ENCODE results near the gene XCR1. TPM values are rescaled to one million over a fixed set of nuclear protein-coding genes. Genes with fewer than 3 reads are reported as not detected.

The XCR1 gene
- total and polyA plus RNA-seq, 2 of the 8 experiments (the other 6 are each of a cell fraction or from before 2014, with no cell fraction given) = 0.53 TPM; not detected in 1

GRCh38 chr3:45980229-45980813, 47.0 kb downstream of the XCR1 start (continued):
- no peak for TF ChIP-seq CTBP2 (IDR thresholded peaks at IDR 0.05; ENCODE audit: borderline replicate concordance, insufficient read depth, insufficient read length, low read length)
- no peak for TF ChIP-seq NANOG (IDR thresholded peaks at IDR 0.05; ENCODE audit: insufficient read depth, low read depth, low read length, poor library complexity, severe bottlenecking)
- TF ChIP-seq RXRA (IDR thresholded peaks at IDR 0.05; ENCODE audit: insufficient read depth, low read depth, low read length) = no peak
- TF ChIP-seq GABPA (IDR thresholded peaks at IDR 0.05; ENCODE audit: borderline replicate concordance, insufficient read depth, low read length) = no peak
- no peak for TF ChIP-seq POLR2A (IDR thresholded peaks at IDR 0.05; ENCODE audit: control extremely low read depth in 1 of 2, low read depth in 2 of 2, low read length in 2 of 2)
- TF ChIP-seq KDM4A (IDR thresholded peaks at IDR 0.05; ENCODE audit: low read depth, low read length, severe bottlenecking) = no peak
- TF ChIP-seq SIN3A (conservative IDR thresholded peaks at IDR 0.05 in 1 of 2, IDR thresholded peaks at IDR 0.05 in 1 of 2; ENCODE audit: low read depth in 1 of 2, low read length in 2 of 2) = no peak

Data from H1 (cell line).